B cell (primary cell): ENCODE data around the gene TEX35. TPM values are rescaled to one million over a fixed set of nuclear protein-coding genes. Genes with fewer than 3 reads are reported as not detected.

Source experiments
- ATAC-seq: fragments of 200-7000 bp; cut with Tn5 transposase; one replicate; pipeline ENCODE4 v1.10.0; 2021; ENCODE audit warnings: low read depth, mild to moderate bottlenecking, moderate number of reproducible peaks, moderate library complexity
- CTCF ChIA-PET: fragments of 350-600 bp; sonication (Branson Sonifier 250); formaldehyde crosslinking; loops from one replicate; lab custom pipeline; 2021; ENCODE audit warnings: antibody characterized with exemption, inconsistent platforms; lab: Charles Lee
- POLR2A ChIA-PET: fragments of 350-600 bp; sonication (Branson Sonifier 250); formaldehyde crosslinking; loops from one replicate; lab custom pipeline; 2021; ENCODE audit warnings: antibody characterized with exemption; lab: Charles Lee
- DNase-seq: peaks from one replicate; pipeline ENCODE4 v3.0.0; 2013
- H2AFZ ChIP-seq: 2 replicates; pipeline ENCODE4 v1.6.1; 2012; ENCODE audit warnings: mild to moderate bottlenecking, low read depth, low read length; ENCODE audit not compliant: insufficient read depth, poor library complexity, severe bottlenecking
- H3K27ac ChIP-seq, 2 donors: 1 replicate in 1 of 2; 2 replicates in 1 of 2; pipeline ENCODE4 v1.5.1; 2012 to 2013; ENCODE audit warnings: low read length in 2 of 2, mild to moderate bottlenecking in 2 of 2, moderate library complexity in 1 of 2
- H3K27me3 ChIP-seq, 4 experiments: fragments of 200-600 bp in 1 of 4; sonication (generic) in 1 of 4; replicated peaks in 1 of 4; 1 replicate in 2 of 4; 2 replicates in 2 of 4; pipeline versions ENCODE4 v1.6.1 to v1.7.0; 2013 to 2016; ENCODE audit warnings: low read length in 3 of 4, mild to moderate bottlenecking in 2 of 4, mixed read lengths in 1 of 4, moderate library complexity in 1 of 4; ENCODE audit not compliant: insufficient read depth in 4 of 4, control insufficient read depth in 3 of 4; ENCODE audit errors: control extremely low read depth in 1 of 4
- H3K36me3 ChIP-seq, 2 experiments: replicated peaks in 1 of 2; 1 replicate in 1 of 2; 2 replicates in 1 of 2; pipeline versions ENCODE4 v1.6.1 to v1.7.1; 2013; ENCODE audit warnings: low read length in 1 of 2; ENCODE audit not compliant: insufficient read depth in 2 of 2, control insufficient read depth in 1 of 2; ENCODE audit errors: control extremely low read depth in 1 of 2, extremely low read depth in 1 of 2
- H3K4me1 ChIP-seq, 2 donors: fragments of 200-600 bp in 1 of 2; sonication (generic) in 1 of 2; 1 replicate in 1 of 2; 2 replicates in 1 of 2; pipeline versions ENCODE4 v1.5.1 to v1.6.1; 2013 to 2017; ENCODE audit warnings: low read length in 2 of 2; ENCODE audit not compliant: control insufficient read depth in 2 of 2, insufficient read depth in 2 of 2
- H3K4me2 ChIP-seq: replicated peaks from 2 replicates; pipeline ENCODE3; 2012; ENCODE audit warnings: mild to moderate bottlenecking, low read depth, low read length; ENCODE audit not compliant: poor library complexity, severe bottlenecking
- H3K4me3 ChIP-seq, 5 experiments: fragments of 200-600 bp in 1 of 5; sonication (generic) in 1 of 5; 1 replicate in 3 of 5; 2 replicates in 2 of 5; pipeline versions ENCODE4 v1.5.1 to v1.7.0; 2011 to 2016; ENCODE audit warnings: low read length in 4 of 5, mild to moderate bottlenecking in 4 of 5, low read depth in 2 of 5, control low read depth in 1 of 5, moderate library complexity in 1 of 5; ENCODE audit not compliant: insufficient read depth in 1 of 5; ENCODE audit errors: control extremely low read depth in 1 of 5, extremely low read depth in 1 of 5
- H3K79me2 ChIP-seq: fragments of 200-600 bp; sonication (generic); one replicate; pipeline ENCODE4 v1.6.0; 2016; ENCODE audit warnings: low read length; ENCODE audit not compliant: control insufficient read depth, insufficient read depth
- H3K9ac ChIP-seq: fragments of 200-600 bp; sonication (generic); 2 replicates; pipeline ENCODE4 v1.6.1; 2017; ENCODE audit warnings: mild to moderate bottlenecking, low read length, moderate library complexity
- H3K9me3 ChIP-seq, 3 donors: one replicate each; pipeline versions ENCODE4 v1.6.1 to v1.7.1; 2013; ENCODE audit warnings: low read length in 2 of 3; ENCODE audit not compliant: control insufficient read depth in 2 of 3, insufficient read depth in 1 of 3; ENCODE audit errors: control extremely low read depth in 1 of 3
- H4K20me1 ChIP-seq: 2 replicates; pipeline ENCODE4 v1.6.0; 2012; ENCODE audit warnings: mild to moderate bottlenecking, low read length; ENCODE audit not compliant: insufficient read depth, control insufficient read depth, poor library complexity, severe bottlenecking
- H3K27ac Mint-ChIP-seq: one replicate; pipeline ENCODE4 v1.8.0; 2021; ENCODE audit warnings: mixed read lengths
- H3K27me3 Mint-ChIP-seq: one replicate; pipeline ENCODE4 v1.8.0; 2021; ENCODE audit warnings: mixed read lengths
- H3K4me1 Mint-ChIP-seq: one replicate; pipeline ENCODE4 v1.8.0; 2021; ENCODE audit warnings: mixed read lengths
- H3K4me3 Mint-ChIP-seq: one replicate; pipeline ENCODE4 v1.8.0; 2021; ENCODE audit warnings: mixed read lengths
- H3K9me3 Mint-ChIP-seq: one replicate; pipeline ENCODE4 v1.8.0; 2022; ENCODE audit warnings: mixed read lengths; ENCODE audit not compliant: insufficient read depth
- EZH2 ChIP-seq: IDR thresholded peaks from 2 replicates; pipeline ENCODE4 v1.6.1; 2012; ENCODE audit warnings: borderline replicate concordance, low read depth, mild to moderate bottlenecking, moderate library complexity, low read length; ENCODE audit not compliant: insufficient read depth, poor library complexity, severe bottlenecking
- WGBS: methylation state at CpG from one replicate; pipeline ENCODE4 v1.1.5; 2013; ENCODE audit warnings: missing lambda C conversion rate; ENCODE audit not compliant: insufficient coverage; 5-methylcytosine and 5-hydroxymethylcytosine counted together
- intact Hi-C: fragments of 100-400 bp; cut with micrococcal nuclease; formaldehyde crosslinking; loops from one replicate; pipeline ENCODE4 v1.10.0; 2022
- polyA plus RNA-seq: library from polyadenylated mRNA; depleted of rRNA; stranded (reverse); fragments of >200 nt; gene quantifications from 2 replicates; pipeline ENCODE4 v1.2.3, GENCODE V29; 2012
- total RNA-seq, 2 donors: library from RNA; stranded (reverse); fragments of 120-200 nt in 1 of 2; gene quantifications; 1 replicate in 1 of 2; 2 replicates in 1 of 2; pipeline versions ENCODE4 v1.2.3 to v1.2.4, GENCODE V29; 2013 to 2022
- TF ChIP-seq, protein P1 (sequence below): fragments of 200-600 bp; IDR thresholded peaks from one replicate; pipeline ENCODE4 v1.8.0; 2022; ENCODE audit warnings: antibody characterized with exemption, mild to moderate bottlenecking

The TEX35 gene
- total and polyA plus RNA-seq, 2 donors (not counting 1 experiment from before 2014, with no cell fraction given) = 0.09 TPM; not detected in 1

DNA sequence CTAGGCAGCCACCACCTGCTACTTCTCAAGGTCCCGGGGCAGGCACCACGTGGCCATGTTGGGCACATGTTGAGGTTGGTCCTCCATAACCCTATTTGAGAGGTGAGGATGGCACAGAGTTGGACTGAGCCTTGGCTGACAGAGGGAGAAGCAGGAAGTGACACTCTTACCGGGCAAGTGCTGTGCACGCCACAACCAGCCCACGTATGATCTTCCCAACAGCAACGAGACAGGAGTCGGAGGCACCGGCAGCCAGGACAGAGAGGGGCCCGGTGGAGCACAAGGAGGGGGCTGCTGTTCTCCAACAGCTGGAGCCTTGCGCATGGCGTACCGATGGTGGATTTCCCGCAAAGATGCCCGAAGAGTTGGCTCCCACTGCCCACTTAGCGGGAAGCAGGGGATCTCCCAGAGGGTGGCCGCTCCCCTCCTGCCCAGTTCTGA lies 19.6 kb upstream of the TEX35 start:
- Mint-ChIP-seq H3K27me3 (peaks cover 4% of the 10 kb centered on the region), H3K27ac (no peak overlapping the region), H3K4me1 (no peaks in the 10 kb centered on the region), H3K4me3 (no peak overlapping the region), H3K9me3 (no peaks in the 10 kb centered on the region)
- Histone ChIP-seq H3K27ac (no peak overlapping the region), H3K79me2 (no peaks in the 10 kb centered on the region), H3K4me2 (no peak overlapping the region), H3K4me3 (no peak overlapping the region), H3K9ac (no peak overlapping the region), H3K36me3 (no peaks in the 10 kb centered on the region), H3K9me3 (no peaks in the 10 kb centered on the region), H2AFZ (no peak overlapping the region), H3K4me1 (no peaks in the 10 kb centered on the region), H3K27me3 (no peaks in the 10 kb centered on the region), H4K20me1 (no peaks in the 10 kb centered on the region)
- TF ChIP-seq, protein P1, sequence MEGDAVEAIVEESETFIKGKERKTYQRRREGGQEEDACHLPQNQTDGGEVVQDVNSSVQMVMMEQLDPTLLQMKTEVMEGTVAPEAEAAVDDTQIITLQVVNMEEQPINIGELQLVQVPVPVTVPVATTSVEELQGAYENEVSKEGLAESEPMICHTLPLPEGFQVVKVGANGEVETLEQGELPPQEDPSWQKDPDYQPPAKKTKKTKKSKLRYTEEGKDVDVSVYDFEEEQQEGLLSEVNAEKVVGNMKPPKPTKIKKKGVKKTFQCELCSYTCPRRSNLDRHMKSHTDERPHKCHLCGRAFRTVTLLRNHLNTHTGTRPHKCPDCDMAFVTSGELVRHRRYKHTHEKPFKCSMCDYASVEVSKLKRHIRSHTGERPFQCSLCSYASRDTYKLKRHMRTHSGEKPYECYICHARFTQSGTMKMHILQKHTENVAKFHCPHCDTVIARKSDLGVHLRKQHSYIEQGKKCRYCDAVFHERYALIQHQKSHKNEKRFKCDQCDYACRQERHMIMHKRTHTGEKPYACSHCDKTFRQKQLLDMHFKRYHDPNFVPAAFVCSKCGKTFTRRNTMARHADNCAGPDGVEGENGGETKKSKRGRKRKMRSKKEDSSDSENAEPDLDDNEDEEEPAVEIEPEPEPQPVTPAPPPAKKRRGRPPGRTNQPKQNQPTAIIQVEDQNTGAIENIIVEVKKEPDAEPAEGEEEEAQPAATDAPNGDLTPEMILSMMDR = no peak
- TF ChIP-seq EZH2 = no peak
- intact Hi-C loops = no loop called here
- CTCF ChIA-PET = no interaction called here
- DNase-seq (no peak), ATAC-seq (no peak)
- POLR2A ChIA-PET = no interaction called here
- WGBS = 93% methylated on average over 16 of the region's 16 CpGs

DNA sequence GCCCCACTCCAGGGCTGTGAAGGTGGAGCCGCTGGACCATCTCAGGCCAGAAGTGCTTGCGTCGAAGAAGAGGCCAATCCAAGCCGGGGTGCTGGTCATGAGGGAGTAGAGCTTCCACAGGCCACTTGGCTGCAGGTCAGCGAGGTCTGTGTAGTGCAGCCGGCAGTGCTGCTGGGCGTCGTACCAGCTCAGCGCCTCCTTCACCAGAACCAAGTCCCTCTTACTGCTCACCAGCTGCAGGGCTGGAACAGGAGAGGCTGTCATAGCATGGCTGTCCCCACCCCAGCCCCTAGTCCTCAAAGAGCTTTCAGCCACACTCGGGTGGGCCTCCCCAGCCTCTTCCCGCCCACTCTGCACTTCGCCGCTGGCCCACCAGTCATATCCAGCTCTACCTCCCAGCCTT lies 18.3 kb upstream of the TEX35 start:
- no peak overlapping the region for H3K4me3 ChIP-seq
- ChIA-PET CTCF (interaction anchor here (1.7 kb wide), 1 partner anchor 9 kb away, joined by 5 read pairs; no protein-coding TSS in a partner anchor), POLR2A (no interaction called here)
- H4K20me1 ChIP-seq = no peaks in the 10 kb centered on the region
- no peaks in the 10 kb centered on the region for H3K4me1 ChIP-seq
- H3K9me3 ChIP-seq = no peaks in the 10 kb centered on the region
- H3K9ac ChIP-seq = no peak overlapping the region
- no peaks in the 10 kb centered on the region for H3K79me2 ChIP-seq
- H3K36me3 ChIP-seq = no peaks in the 10 kb centered on the region
- Mint-ChIP-seq H3K4me3 (no peak overlapping the region), H3K4me1 (no peaks in the 10 kb centered on the region), H3K9me3 (no peaks in the 10 kb centered on the region), H3K27ac (no peak overlapping the region), H3K27me3 (no peaks in the 10 kb centered on the region)
- ATAC-seq (no peak), DNase-seq (no peak)
- 94% methylated on average over 13 of the region's 13 CpGs for WGBS
- no peak overlapping the region for H3K4me2 ChIP-seq
- intact Hi-C loops = no loop called here
- TF ChIP-seq EZH2 = no peak
- TF ChIP-seq, protein P1 = no peak
- H3K27me3 ChIP-seq = no peaks in the 10 kb centered on the region
- H2AFZ ChIP-seq = no peak overlapping the region
- no peak overlapping the region for H3K27ac ChIP-seq
